Brain microvascular endothelial cell (primary cell): ENCODE data around the gene KRT78.

Experiments
- DNase-seq: peaks from one replicate; pipeline ENCODE4 v3.0.0-alpha.2; 2020
- H3K27ac ChIP-seq: fragments of 250-450 bp; sonication (Bioruptor Pico); 2 replicates; pipeline ENCODE4 v1.5.1; 2020; ENCODE audit warnings: mild to moderate bottlenecking, moderate library complexity
- H3K27me3 ChIP-seq: fragments of 250-450 bp; sonication (Bioruptor Pico); replicated peaks from 2 replicates; pipeline ENCODE4 v1.5.1; 2020; ENCODE audit warnings: mild to moderate bottlenecking
- H3K36me3 ChIP-seq: fragments of 250-450 bp; sonication (Bioruptor Pico); replicated peaks from 2 replicates; pipeline ENCODE4 v1.5.1; 2020; ENCODE audit warnings: mild to moderate bottlenecking
- H3K4me3 ChIP-seq: 2 replicates; pipeline ENCODE4 v1.5.1; 2011; ENCODE audit warnings: low read depth, mild to moderate bottlenecking, control low read depth, low read length, moderate library complexity
- in situ Hi-C: cut with HindIII; loops from 2 replicates; pipeline ENCODE4 v1.10.0; 2017; ENCODE audit warnings: low sequenced_read_pairs, low pct_ligation_motif_present
- TF ChIP-seq, protein P1 (sequence below): IDR thresholded peaks from 2 replicates; pipeline ENCODE4 v1.5.1; 2011; ENCODE audit warnings: low read depth, mild to moderate bottlenecking, moderate library complexity, low read length, control low read depth, inconsistent platforms; ENCODE audit errors: missing control alignments

Gene KRT78

GRCh38 chr12:52792185-52793029 lies 56.4 kb downstream of the KRT78 start:
- Histone ChIP-seq H3K27me3 (peaks cover 14% of the 10 kb centered on the region), H3K36me3 (no peaks in the 10 kb centered on the region), H3K27ac (no peak overlapping the region), H3K4me3 (no peak overlapping the region)
- in situ Hi-C loops, result no loop called here
- no peak for DNase-seq
- TF ChIP-seq, protein P1, sequence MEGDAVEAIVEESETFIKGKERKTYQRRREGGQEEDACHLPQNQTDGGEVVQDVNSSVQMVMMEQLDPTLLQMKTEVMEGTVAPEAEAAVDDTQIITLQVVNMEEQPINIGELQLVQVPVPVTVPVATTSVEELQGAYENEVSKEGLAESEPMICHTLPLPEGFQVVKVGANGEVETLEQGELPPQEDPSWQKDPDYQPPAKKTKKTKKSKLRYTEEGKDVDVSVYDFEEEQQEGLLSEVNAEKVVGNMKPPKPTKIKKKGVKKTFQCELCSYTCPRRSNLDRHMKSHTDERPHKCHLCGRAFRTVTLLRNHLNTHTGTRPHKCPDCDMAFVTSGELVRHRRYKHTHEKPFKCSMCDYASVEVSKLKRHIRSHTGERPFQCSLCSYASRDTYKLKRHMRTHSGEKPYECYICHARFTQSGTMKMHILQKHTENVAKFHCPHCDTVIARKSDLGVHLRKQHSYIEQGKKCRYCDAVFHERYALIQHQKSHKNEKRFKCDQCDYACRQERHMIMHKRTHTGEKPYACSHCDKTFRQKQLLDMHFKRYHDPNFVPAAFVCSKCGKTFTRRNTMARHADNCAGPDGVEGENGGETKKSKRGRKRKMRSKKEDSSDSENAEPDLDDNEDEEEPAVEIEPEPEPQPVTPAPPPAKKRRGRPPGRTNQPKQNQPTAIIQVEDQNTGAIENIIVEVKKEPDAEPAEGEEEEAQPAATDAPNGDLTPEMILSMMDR, result no peak

DNA sequence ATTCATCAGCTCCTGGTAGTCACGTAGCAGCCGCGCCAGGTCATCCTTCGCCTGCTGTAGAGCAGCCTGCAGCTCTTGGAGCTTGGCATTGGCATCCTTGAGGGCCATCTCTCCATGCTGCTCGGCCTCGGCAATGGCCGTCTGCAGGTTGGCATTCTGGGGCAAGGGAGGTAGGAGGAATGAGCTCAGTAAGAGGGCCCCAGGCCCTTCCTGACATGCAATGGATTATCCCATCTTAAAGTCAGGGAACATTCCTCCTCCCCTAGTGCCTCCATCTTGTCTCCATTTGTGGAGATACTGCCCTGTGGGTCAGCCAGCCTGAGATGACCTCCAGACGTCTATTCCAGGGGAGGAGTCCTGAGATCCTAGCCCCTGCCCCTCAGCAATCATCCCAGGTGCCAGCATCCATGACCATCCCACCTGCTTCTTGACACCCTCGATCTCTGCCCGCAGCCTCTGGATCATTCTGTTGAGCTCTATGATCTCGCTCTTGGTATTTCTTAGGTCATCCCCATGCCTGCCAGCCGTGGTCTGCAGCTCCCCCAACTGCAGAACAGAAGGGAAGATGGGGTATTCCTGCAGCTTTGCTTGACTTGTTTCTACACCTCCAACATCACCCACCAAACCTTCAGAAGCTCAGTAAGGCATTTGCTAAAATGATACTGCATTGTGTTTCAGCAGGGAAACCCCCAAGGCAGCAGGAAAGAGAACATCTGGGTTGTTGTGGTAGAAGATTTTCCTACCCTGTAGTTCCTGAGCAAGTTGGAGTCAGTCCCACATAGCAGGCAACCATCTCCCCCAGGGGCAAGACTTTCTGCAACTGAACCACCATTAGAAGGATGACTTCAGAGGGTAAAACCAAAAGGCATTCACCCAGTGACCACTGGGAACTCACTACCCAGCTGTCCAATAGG lies 57.3 kb downstream of the KRT78 start:
- H3K27ac ChIP-seq, result no peak overlapping the region
- H3K27me3 ChIP-seq, result peaks cover 14% of the 10 kb centered on the region
- TF ChIP-seq, protein P1, result no peak
- in situ Hi-C loops, result no loop called here
- DNase-seq, result no peak
- no peak overlapping the region for H3K4me3 ChIP-seq
- no peaks in the 10 kb centered on the region for H3K36me3 ChIP-seq

DNA sequence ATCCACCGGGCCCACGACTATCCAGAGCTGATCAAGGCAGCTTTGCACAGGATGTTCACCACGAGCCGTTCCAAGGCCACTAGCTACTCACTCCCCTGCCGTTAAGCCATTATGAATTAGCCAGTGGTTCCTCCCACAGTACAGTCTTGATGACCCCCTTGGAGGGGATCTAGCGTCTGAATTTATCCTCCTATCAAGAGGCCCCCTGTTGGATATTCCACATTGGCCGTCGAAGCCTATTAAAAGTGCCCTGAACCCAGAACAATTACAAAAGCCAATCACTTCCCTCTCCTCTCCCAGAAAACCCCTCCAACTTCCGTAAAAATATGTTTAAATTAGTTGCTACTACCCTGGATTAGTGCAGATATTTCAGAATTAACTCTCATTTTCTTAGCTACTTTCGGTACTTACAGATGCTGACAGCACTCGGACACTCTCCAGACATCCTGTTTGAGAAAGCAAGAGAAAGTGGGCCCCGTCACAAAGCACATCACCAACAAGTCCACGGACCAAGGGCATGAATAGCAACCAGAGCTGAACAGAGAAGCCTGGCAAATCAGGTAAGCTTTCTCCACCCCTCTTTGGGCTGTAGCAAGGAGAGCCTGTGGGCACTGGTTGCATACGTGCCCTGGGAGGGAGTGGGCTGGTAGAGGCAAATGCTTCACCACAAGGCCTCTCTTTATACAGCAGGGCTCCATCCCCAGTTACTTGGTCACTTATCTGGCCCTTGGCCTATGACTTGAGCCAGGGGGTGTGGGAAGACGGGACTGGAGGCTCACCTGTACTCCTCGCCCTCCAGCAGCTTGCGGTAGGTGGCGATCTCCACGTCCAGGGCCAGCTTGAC lies 58.1 kb downstream of the KRT78 start:
- peaks cover 14% of the 10 kb centered on the region for H3K27me3 ChIP-seq
- no peak for DNase-seq
- in situ Hi-C loops, result no loop called here

GRCh38 chr12:52789637-52790426 lies 59.0 kb downstream of the KRT78 start:
- no peaks in the 10 kb centered on the region for H3K36me3 ChIP-seq
- peaks cover 14% of the 10 kb centered on the region for H3K27me3 ChIP-seq
- no peak overlapping the region for H3K27ac ChIP-seq
- DNase-seq, result no peak
- in situ Hi-C loops, result no loop called here
- TF ChIP-seq, protein P1, result no peak
- no peak overlapping the region for H3K4me3 ChIP-seq

More for the DNA sequence above, 58.1 kb downstream of the KRT78 start:
- H3K4me3 ChIP-seq, result no peak overlapping the region
- no peaks in the 10 kb centered on the region for H3K36me3 ChIP-seq
- TF ChIP-seq, protein P1, result no peak
- H3K27ac ChIP-seq, result no peak overlapping the region
